Superior temporal gyrus (tissue), 1 donor: Measurements from ENCODE around the gene FTSJ3.

Experiments
- DNase-seq: peaks from one replicate; pipeline ENCODE4 v3.0.0-alpha.2; 2016; ENCODE audit errors: extremely low spot score

The FTSJ3 gene

DNA sequence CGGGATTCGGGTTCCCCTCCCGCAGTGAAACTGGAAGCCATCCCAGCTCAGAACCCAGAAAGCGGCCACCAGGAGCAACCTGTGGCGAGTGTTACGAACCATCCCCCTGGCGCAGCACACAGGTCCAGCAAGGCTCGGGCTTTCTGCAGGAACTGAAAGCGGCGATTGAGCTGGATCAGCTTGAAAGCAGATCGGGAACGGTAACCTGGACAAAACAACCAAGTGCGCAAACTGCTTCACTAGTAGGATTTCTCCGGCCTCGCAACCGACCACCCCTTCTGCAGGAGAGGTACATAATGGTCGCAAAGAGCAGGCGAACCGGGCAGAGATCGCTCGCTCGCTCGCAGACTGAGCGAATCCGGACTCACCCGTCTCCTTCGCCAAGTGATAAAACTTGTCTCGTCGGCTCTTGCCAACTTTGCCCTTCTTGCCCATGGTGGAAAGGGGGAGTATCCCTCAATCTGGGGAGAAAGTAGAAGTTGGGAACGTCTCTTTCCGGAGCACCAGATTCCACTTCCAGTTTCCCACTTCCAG, 928 bp downstream of the FTSJ3 start:
- DNase-seq = no peak

- DNase-seq = no peak
These were observed 3.1 kb downstream of the FTSJ3 start for GRCh38 chr17:63824362-63824761.

DNA sequence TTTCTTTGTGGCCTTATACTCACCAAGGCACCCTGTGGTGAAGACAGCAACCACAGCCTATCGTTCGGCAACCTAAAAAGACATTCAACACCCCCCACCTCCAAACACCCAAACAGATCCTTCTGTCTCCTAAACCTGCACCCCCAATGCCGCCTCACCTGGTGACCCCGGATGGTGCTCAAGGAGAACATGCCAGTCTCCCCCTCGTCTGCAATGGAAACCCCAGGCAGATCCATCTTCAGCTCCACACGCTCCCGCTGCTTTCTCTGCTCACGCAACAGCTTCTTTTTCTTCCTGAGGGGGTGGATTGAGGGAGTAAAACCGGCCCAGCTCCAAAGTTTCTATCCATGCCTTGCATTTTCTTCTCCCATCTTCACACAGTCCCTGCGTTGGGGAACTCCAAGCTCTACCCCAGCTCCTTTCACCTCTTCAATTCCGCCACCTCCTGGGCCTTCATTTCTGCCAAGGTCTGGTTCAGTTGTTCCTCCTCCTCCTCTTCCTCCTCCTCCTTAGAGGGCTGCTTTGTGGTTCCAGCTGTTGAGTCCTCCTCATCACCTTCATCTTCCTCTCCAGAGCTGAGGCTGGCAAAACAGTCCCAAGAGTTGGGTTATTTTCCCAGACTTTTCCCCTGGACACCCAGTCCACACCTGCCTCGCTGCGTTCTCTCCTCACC, 3.7 kb downstream of the FTSJ3 start:
- DNase-seq = no peak

- DNase-seq = no peak
These were observed 4.9 kb downstream of the FTSJ3 start for GRCh38 chr17:63822537-63822936.

- no peak for DNase-seq
These were observed 5.7 kb downstream of the FTSJ3 start for GRCh38 chr17:63821804-63822203.

DNA sequence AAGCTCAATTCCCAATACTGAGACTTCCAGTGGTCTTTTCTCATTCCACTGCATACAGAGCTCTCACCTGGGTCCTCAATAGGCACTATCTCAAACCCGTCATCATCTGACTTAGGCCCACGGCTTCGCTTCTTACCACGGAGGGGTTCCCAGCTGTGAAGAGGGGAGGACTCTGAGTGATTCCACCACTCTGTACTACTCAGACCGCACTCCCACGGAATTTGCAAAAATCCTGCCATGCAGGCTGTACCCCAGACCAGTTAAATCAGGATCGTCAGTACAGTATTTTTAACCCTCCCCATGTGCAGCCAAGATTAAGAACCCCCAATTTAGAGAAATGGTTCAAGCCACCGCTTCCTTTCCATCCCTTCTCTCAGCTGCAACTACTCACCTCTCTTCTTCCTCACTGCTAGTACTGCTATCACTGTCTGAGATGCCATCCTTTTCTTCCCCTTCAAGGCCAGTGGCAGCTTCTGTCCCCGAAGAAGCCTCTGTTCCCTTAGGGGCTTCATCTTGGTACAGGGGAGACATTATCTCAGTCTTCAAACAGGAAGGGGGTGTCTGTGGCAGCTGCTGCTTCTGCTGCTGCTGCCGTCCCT, 6.4 kb downstream of the FTSJ3 start:
- no peak for DNase-seq

DNA sequence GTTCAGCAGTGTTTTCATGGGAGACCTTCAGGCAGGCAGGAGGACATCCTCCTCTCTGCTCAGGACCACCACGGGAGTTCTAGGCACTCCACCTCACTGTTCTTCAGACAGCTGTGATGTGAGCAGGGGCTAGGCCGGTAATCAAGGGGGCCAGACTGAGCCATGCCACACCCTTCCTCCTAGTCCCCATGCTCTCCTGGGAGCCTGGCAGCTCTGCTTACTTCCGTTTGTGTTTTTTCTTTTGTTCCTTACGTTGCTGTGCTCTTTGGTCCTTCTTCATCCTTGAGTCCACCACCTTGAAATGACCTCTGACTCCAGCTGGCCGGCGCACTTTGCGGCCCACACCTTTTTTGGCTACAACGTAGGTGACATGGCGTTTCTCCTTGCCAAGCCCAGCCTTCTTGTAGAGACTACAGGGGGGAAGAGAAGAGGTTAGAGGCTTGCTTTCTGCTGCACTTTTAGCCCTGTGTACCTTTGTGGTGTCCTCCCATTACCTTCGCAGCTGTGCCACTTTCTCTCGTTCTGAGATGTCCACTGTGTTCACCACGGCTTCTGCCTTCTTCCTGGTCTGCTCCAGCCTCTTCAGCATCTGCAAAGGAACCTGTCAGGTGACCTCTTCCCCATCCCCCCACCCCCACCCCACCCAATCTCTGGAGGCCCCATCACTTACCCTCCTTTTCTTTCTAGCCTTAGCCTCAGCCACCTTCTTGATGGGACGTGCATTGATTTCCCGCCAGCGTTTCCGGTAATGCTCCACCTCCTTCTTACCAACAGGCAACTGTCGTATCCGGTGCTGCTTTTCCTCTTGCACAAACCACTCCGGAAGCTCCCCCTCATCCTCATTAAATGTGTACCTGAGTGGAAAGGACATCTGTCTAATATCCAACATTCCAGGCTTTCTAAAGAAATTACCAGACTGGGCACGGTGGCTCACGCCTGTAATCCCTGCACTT, 7.6 kb downstream of the FTSJ3 start:
- DNase-seq = no peak

DNA sequence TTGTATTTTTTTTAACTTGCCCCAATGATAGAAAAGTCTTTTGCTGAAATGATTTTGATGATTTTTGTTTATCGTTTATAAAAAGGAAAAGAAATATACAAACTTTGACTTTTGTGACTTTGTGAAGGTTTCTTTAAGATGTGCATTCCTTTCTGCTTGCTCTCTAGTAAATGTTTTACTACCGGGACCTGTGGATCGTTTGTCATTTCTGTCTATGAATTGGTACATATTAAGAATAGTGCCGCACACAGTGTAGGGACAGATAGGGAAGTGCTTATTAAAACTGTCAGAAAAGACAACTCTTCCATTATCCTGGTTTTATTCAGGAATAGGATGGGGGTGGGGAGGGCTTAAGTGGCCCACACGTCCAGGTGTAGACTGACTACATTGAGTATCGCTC, 8.3 kb downstream of the FTSJ3 start:
- DNase-seq = no peak

DNA sequence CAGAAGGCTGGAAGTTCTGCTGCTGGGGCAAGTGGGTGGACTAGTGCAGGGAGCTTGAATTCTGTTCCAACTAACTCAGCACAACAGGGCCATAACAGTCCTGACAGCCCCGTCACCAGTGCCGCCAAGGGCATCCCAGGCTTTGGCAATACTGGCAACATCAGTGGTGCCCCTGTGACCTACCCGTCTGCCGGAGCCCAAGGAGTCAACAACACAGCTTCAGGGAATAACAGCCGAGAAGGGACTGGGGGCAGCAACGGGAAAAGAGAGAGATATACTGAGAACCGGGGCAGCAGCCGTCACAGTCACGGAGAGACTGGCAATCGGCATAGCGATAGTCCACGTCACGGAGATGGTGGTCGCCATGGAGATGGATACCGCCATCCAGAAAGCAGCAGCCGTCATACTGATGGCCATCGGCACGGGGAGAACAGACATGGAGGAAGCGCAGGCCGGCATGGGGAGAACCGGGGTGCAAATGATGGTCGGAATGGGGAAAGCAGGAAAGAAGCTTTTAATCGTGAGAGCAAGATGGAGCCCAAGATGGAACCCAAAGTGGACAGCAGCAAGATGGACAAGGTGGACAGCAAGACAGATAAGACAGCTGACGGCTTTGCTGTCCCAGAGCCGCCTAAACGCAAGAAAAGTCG, 9.6 kb downstream of the FTSJ3 start:
- DNase-seq = no peak

GRCh38 chr17:63816669-63817068, 10.8 kb downstream of the FTSJ3 start:
- no peak for DNase-seq

DNA sequence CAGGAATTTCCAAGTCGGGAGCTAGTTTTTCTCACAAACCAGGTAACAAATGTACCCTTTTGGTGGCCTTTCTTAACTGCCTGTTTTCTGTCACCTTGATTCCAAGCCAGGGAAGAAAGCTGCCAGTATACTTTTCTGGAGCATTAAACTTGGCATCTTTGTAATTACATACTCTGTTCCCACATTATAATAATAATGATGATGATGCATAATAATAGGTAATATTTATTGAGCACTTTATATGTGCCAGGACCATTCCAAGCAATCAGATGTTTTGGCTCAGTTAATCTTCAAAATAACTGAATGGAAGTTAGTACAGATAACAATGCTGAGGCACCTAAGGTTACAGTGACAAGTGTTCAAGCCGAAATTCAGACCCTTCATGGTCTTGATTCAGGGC, 11.3 kb downstream of the FTSJ3 start:
- no peak for DNase-seq

DNA sequence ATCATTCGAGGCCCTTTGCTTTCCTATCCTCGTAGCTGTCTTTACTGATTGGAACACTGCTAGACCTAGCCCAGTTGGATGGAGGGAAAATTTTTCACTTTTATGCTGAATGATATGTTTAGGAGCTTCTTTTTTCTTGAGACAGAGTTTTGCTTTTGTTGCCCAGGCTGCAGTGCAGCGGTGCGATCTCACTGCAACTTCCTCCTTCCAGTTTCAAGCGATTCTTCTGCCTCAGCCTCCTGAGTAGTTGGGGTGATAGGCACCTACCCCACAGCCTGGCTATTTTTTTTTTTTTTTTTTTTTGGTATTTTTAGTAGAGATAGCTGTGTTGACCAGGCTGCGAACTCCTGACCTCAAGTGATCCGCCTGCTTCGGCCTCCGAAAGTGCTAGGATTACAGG, 17.5 kb downstream of the FTSJ3 start:
- DNase-seq = no peak

DNA sequence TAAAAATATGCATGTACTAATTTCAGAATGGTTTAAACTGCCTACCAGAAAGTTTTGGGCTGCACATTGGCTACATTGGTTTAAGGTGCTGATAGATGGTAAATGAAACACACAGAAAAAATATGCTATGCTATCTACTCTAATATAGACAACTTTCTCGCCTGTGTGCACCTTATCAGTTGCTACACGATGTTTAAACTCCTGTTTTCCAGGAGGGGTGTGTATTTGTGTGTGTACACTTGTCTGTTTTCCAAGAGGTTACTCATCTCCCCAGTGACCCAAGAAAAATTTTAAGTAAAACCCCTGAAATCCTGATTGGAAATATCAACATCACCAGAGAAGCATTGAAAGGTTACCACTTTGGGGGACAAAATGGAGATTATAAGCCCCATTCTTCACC, 21.9 kb downstream of the FTSJ3 start:
- no peak for DNase-seq

DNA sequence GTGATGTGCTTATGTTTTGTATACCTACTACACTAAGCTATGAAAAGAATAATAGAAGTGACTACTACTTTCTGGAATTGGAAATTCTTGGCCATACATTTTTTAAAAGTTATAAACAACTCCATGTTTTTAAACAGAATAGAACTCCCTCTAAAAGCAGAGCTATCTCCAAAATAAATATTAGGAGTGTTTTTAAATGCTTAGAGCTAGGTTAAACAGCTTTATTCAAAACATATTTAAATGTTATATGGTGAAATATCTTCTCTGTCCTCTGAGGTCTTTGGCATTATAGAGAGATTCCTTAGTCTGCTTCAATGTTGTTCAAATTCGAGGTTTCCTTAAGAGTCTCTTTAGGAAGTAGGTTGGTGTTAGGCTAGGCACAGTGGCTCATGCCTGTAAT, 23.1 kb downstream of the FTSJ3 start:
- DNase-seq = no peak

GRCh38 chr17:63800783-63801182, 26.7 kb downstream of the FTSJ3 start:
- DNase-seq = no peak

GRCh38 chr17:63798572-63799106, 28.8 kb downstream of the FTSJ3 start:
- no peak for DNase-seq

- peak; percentile 46 for DNase-seq
These were observed 31.1 kb downstream of the FTSJ3 start for GRCh38 chr17:63796375-63796774.

DNA sequence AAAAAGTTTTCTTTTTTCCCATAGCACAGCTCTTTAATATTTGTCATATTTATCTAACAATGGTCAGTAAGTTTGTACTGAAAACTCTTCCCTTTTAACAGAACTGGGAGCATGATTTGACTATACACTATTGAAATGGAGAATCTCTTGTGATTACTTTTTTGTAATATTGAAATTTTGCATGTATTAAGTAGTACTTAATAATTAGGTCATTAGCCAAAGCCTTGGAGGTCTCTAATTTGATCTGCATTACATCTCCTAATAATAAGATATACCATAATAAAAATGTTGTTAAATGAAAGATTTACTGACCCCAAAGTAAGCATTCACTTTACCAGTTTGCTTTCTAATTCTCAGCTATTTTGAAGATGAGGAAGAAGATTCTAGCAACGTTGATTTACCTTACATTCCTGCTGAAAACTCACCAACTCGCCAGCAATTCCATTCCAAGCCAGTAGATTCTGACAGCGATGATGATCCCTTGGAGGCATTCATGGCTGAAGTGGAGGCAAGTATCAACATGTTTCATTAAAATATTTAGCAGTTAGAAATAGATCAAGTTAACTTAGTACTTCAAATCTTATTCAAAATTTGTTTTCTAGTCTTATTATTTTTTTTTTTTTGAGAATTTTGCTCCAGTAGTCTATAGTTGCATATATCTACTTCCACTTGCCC, 35.3 kb downstream of the FTSJ3 start:
- DNase-seq = no peak

DNA sequence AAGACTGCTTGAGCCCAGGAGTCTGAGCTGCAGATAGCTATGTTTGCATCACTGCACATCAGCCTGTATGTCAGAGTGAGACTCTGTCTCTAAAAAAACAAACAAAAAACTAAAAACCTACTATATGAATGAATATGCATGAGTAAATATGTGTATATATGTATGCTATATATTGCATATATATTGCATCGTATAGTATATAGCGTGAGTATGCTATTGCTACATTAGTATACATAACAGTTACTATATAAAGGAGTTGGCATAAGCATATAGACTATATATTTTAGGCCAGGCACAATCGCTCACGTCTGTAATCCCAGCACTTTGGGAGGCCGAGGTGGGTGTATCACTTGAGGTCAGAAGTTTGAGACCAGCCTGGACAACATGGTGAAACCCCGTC, 37.4 kb downstream of the FTSJ3 start:
- DNase-seq = no peak

DNA sequence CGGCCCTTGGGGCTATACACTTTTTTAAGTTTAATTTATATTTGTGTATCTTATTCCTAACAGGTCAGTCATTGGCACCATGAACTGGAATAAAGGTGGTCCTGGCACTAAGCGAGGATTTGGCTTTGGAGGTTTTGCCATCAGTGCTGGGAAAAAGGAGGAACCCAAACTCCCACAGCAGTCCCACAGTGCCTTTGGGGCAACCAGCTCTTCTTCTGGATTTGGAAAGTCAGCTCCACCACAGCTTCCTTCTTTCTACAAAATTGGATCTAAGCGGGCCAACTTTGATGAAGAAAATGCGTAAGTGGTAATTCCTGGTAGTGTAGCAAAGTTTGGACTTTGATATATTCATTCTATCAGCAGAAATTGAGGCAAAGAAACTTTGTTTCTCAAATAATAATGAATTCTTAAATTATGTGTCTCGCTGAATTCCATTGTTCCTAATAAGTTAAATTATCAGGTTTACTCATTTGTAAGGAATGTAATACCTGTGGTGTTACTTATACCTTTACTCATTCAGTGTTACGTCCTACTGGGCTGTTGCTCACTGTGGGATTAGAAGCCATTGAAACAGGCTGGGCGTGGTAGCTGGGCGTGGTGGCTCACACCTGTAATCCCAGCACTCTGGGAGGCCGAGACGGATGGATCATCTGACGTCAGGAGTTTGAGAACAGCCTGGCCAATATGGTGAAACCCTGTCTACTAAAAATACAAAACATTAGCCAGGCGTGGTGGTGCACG, 40.3 kb downstream of the FTSJ3 start:
- no peak for DNase-seq
